Skeletal muscle satellite cell (primary cell): ENCODE results near the gene CPN2.

Experiments used
- H3K27me3 ChIP-seq: 2 replicates; pipeline ENCODE4 v1.7.0; 2013; ENCODE audit warnings: low read length; ENCODE audit not compliant: control insufficient read depth, insufficient read depth
- H3K36me3 ChIP-seq: 2 replicates; pipeline ENCODE4 v1.7.0; 2013; ENCODE audit warnings: mild to moderate bottlenecking, control low read depth, low read length; ENCODE audit not compliant: insufficient read depth
- H3K4me1 ChIP-seq: 2 replicates; pipeline ENCODE4 v1.7.0; 2013; ENCODE audit warnings: low read length; ENCODE audit not compliant: control insufficient read depth, insufficient read depth
- H3K4me2 ChIP-seq: 2 replicates; pipeline ENCODE4 v1.7.0; 2013; ENCODE audit warnings: mild to moderate bottlenecking, low read length
- H3K4me3 ChIP-seq: 2 replicates; pipeline ENCODE4 v1.7.0; 2013; ENCODE audit warnings: low read length
- H3K9ac ChIP-seq: 2 replicates; pipeline ENCODE4 v1.7.0; 2013; ENCODE audit warnings: mild to moderate bottlenecking, low read depth, low read length, moderate library complexity
- H3K9me3 ChIP-seq: replicated peaks from 2 replicates; pipeline ENCODE4 v1.7.0; 2013; ENCODE audit warnings: mild to moderate bottlenecking, control low read depth, low read length

The CPN2 gene

DNA sequence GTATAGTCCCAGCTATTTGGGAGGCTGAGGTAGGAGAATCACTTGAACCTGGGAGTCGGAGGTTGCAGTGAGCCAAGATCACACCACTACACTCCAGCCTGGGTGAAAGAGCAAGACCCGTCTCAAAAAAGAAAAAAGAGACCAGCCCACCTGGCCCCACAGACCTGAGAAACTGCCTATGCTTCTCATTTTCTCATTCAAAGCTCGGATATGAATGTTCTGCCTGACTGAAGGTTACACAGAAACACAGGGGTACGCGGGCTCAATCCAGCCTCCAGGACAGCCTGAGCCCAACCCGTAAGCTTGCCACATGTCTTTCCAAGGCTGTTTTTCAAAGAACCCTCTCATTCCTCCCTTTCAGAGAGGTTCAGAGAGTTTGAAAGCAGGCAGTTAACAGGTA is 28.1 kb upstream of the CPN2 start:
- Histone ChIP-seq H3K27me3 (peaks cover 79% of the 10 kb centered on the region), H3K9me3 (no peaks in the 10 kb centered on the region), H3K9ac (no peak overlapping the region), H3K4me1 (no peaks in the 10 kb centered on the region), H3K4me2 (no peak overlapping the region), H3K4me3 (no peak overlapping the region), H3K36me3 (no peaks in the 10 kb centered on the region)

DNA sequence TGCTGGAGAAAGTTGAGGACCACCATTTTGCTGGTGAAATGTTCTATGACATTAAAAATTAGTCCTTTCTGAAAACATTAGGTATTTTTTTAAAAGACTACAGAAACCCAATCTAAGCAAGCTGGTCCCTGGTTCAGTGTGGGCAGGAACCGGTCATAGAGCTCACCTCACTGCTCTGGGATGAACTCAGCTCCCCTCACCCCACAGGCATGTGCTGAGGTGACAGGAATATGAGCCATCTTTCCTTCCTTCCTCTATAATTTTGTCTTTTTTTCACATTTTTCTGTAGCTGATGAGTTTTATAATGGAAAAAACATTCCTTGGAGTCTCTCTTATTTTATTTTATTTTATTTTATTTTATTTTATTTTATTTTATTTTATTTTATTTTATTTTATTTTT is 26.6 kb upstream of the CPN2 start:
- Histone ChIP-seq H3K4me2 (no peak overlapping the region), H3K27me3 (peaks cover 78% of the 10 kb centered on the region)

DNA sequence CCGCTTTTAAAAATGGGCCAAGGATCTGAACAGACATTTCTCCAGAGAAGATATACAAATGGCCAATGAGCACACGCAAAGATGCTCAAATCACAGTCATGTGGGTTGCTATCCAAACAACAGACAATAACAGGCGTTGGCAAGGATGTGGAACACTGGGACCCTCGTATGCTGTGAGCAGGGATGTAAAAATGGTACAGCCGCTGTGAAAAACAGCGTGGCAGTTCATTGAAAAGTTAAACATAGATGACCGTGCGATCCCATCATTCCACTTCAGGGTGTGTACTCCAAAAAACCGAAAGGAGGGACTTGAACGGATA is 25.1 kb upstream of the CPN2 start:
- Histone ChIP-seq H3K9me3 (no peaks in the 10 kb centered on the region), H3K4me3 (no peak overlapping the region), H3K4me1 (no peaks in the 10 kb centered on the region), H3K9ac (no peak overlapping the region), H3K27me3 (peaks cover 70% of the 10 kb centered on the region), H3K4me2 (no peak overlapping the region), H3K36me3 (no peaks in the 10 kb centered on the region)

More for the DNA sequence above, 26.6 kb upstream of the CPN2 start:
- Histone ChIP-seq H3K36me3 (no peaks in the 10 kb centered on the region), H3K9me3 (no peaks in the 10 kb centered on the region), H3K4me3 (no peak overlapping the region), H3K4me1 (no peaks in the 10 kb centered on the region), H3K9ac (no peak overlapping the region)

DNA sequence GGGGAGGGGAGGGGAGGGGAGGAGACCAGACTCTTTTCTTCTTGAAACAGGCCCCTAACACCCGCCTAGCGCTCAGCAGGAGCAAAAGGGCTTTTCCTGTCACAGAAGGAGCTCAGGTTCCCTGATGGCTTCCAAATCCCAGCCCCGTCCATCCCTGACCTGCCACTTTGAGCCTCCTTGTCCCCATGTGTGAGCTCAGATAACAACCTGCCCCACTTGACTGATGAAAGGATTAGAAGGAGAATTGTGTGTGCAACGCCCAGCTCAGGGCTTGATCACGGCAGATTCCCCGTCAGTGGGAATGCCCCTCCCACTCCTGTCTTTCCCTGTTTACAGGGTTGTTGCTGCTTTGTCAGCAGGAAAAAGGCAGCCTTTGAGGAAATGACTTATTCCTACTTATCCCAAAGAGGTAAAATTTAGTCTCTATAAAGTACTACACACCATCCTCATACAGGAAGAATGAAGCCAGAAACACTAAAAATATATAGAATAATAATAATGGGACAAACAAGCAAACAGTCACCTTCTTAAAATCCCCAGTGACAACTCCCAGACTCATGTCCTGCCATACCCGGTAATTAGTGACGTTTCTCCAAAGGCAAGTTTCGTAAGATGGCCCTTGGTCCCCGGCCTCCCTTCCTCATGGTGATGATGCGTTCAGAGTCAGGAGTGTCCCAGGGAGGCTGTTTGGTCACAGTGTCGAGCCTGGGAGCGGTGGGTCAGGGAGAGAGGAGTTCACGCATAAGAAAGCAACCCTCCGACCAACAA is 24.5 kb upstream of the CPN2 start:
- Histone ChIP-seq H3K9ac (no peak overlapping the region), H3K4me2 (no peak overlapping the region), H3K4me1 (no peaks in the 10 kb centered on the region), H3K9me3 (no peaks in the 10 kb centered on the region), H3K36me3 (no peaks in the 10 kb centered on the region), H3K4me3 (no peak overlapping the region), H3K27me3 (peaks cover 68% of the 10 kb centered on the region)

DNA sequence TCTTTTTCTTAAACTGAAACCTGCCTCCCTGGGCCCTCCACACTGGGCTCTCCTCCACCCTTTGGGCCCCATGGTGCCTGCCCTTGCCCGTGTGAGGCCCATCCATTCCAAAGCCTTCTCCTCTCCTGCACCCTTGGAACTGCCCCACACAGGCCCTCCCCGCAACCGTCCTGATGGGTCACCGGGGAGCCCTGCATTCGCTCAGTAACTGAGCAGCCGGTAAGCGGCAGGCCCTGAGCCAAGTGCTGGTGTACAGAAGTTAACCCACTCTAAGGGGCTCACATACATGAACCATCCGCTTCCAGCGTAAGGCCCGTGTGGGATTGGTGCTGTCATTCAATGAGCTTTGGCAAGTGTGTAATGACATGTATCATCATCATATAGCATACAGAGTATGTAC is 23.8 kb upstream of the CPN2 start:
- Histone ChIP-seq H3K4me2 (no peak overlapping the region), H3K9ac (no peak overlapping the region), H3K36me3 (no peaks in the 10 kb centered on the region), H3K4me3 (no peak overlapping the region), H3K9me3 (no peaks in the 10 kb centered on the region), H3K4me1 (no peaks in the 10 kb centered on the region), H3K27me3 (peaks cover 68% of the 10 kb centered on the region)

DNA sequence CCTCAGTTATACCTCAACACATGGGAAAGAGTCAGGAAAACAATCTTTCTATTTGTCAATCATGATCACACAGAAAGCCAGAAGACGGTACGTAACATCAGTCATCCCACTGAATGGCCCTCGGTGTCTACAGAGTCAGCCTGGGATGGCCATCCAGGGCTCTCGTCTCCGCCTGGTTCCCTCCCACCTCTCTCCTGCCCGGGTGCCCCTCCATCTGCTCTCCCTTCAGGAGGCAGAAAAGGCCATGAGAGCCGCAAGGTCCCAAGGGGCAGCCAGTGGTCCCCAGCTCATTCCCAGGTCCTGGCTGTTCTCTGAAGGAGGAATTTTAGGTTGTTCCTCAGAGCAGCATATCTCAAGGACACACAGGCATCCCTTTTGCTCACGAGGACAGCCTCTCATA is 22.8 kb upstream of the CPN2 start:
- H3K4me2 ChIP-seq, result no peak overlapping the region
- H3K9ac ChIP-seq, result no peak overlapping the region
- no peaks in the 10 kb centered on the region for H3K9me3 ChIP-seq
- H3K27me3 ChIP-seq, result peaks cover 68% of the 10 kb centered on the region
- no peaks in the 10 kb centered on the region for H3K36me3 ChIP-seq
- no peak overlapping the region for H3K4me3 ChIP-seq
- no peaks in the 10 kb centered on the region for H3K4me1 ChIP-seq

DNA sequence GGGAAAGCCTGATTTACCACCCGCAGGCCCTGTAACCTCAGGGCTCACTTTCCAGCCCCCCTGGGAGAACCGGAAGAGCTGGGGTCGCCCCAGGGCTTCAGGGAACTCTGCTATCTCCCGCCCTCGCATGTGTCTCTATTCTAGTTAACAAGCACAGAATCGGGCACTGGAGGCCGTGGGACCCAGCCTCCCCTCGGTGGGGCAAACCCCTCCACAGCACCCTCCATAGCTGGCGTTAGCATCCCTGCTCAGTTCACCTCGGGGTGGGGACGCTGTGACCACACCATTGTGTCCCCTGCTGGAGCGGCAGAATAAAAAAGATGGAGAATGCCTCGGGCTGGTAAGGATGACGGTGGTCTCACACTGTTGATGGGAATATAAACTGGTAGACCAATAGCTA is 21.9 kb upstream of the CPN2 start:
- H3K4me1 ChIP-seq, result peaks cover 4% of the 10 kb centered on the region
- peaks cover 71% of the 10 kb centered on the region for H3K27me3 ChIP-seq
- no peak overlapping the region for H3K4me3 ChIP-seq
- H3K4me2 ChIP-seq, result no peak overlapping the region
- H3K36me3 ChIP-seq, result no peaks in the 10 kb centered on the region
- no peak overlapping the region for H3K9ac ChIP-seq
- no peaks in the 10 kb centered on the region for H3K9me3 ChIP-seq

DNA sequence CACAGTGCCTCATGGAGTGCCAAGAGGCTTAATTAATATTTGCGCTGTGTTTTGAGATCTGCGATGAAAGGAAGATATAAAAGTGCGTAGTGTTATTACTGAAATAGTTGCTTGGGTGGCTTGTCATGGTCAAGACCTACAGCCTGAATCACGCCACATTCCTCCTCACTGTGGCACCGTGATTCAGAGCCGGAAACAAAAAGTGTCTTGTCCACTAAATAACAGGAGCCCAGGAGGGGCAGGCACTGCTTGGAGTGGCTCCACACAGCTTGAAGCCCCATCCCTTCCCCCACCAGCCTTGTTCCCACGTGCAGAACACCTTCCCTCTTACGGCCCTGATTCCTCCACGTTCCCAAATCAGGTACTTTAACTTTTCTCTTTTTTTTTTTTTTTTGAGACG is 19.6 kb upstream of the CPN2 start:
- H3K4me2 ChIP-seq, result no peak overlapping the region
- peaks cover 6% of the 10 kb centered on the region for H3K4me1 ChIP-seq
- no peaks in the 10 kb centered on the region for H3K9me3 ChIP-seq
- no peak overlapping the region for H3K4me3 ChIP-seq
- H3K9ac ChIP-seq, result no peak overlapping the region
- H3K36me3 ChIP-seq, result no peaks in the 10 kb centered on the region
- H3K27me3 ChIP-seq, result peaks cover 69% of the 10 kb centered on the region

DNA sequence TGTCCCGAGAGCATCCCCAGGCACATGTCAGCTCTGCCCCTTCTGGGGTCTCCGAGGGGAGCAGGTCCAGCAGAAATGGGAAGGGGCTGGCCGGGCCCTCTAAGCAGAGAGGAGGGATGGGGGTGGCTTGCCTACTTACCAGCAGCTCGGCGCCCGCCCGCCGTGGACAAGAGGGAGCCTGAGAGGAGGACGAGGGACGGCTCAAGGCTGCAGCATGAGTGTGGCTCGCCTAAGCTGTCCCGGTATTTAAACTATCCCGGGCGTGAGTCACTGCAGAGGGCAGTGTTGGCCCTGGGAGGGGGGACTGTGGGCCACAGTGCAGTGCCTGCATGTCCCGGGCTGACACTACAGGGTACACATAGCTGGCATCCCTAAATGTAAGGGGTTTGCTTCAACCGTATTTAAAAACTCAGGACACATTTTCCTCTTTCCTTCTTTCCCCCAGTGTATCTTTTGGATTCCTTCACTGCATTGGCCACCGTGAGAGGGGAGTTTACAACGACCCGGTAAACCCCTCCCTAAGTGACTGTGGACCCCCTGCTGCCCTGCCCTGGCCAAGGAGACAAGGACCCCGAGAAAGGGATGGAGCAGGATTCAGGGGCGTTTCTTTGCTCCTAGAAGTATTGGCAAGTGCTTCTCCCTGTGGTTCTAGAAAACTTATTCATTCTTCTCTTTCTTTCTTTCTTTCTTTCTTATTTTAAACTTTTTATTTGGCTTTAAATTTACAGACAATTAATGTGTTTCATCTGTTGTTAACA is 18.6 kb upstream of the CPN2 start, which contains the start of gene LRRC15:
Gene LRRC15 (minus strand): TSS at position 222 of the 758 bp plus-strand sequence. CDS start 8,700 bp downstream, outside the sequence.
- no peak within 1 kb of the TSS for H3K4me2 ChIP-seq
- no peak within 1 kb of the TSS for H3K9ac ChIP-seq
- no peaks in the 10 kb centered on the region for H3K9me3 ChIP-seq
- no peaks in the 10 kb centered on the region for H3K36me3 ChIP-seq
- H3K4me1 ChIP-seq, result peaks cover 11% of the 10 kb centered on the region
- no peak within 1 kb of the TSS for H3K4me3 ChIP-seq
- H3K27me3 ChIP-seq, result peaks cover 61% of the 10 kb centered on the region

DNA sequence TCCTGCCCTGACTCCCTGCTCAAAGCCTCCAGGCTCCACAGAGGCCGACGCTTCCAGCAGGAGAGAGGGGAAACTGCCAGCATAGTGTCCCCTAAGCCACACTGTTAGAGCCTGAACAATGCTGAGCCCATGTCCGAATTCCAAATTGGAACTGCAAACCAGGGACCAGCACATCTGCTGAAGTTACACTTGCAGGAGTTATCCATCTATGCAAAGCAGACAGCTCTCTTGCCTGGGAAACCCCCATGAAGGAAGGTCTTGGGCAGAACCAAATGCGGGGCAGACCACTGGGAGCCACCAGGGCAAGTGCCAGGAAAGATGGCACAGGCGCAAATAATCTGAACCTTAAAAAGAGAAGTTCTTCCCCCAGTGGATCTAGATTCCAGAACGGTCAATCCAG is 17.8 kb upstream of the CPN2 start:
- H3K4me2 ChIP-seq, result no peak overlapping the region
- H3K4me1 ChIP-seq, result peaks cover 16% of the 10 kb centered on the region
- H3K9ac ChIP-seq, result no peak overlapping the region
- H3K4me3 ChIP-seq, result no peak overlapping the region
- no peaks in the 10 kb centered on the region for H3K36me3 ChIP-seq
- peaks cover 61% of the 10 kb centered on the region for H3K27me3 ChIP-seq
- no peaks in the 10 kb centered on the region for H3K9me3 ChIP-seq

DNA sequence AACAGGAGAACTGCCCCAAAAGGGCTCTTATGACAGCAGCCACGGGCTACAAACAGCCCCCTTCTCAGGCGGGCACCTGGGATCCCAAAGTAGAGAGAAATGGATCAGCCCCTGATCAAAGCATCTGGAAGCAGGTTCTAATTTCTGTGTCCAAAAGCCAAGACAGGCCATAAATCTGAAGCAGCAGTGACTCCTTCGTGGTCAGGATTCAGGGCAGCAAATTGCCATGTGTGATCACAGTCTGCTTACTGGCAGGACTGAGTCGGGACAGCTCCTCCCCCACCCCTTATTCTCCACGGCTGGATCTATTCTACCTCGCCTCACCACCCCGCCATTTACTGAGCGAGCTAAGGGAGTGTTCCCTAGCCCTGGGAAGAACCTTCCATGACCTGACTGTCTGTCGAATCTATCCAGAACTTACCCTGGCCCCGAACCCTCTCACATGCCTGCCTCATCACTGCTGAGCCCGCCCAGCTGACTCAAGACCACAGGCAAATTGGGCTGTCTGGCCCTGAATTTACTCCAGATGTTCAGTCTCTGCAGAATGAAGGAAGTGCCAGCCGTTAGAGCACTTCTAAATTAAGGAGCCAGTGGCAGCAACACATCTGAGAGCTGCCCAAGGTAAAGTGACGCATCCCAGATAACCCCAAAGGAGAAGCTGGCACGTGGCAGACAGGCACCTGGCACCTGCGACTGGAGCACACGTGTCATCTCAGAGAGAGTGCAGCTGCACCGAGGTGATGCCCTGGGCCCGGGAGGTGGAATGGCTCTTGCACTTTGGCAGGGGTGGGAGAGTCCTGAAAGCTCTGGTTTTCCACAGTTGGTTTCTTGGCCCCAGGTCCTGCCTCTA is 17.1 kb upstream of the CPN2 start:
- no peak overlapping the region for H3K9ac ChIP-seq
- peaks cover 16% of the 10 kb centered on the region for H3K4me1 ChIP-seq
- peaks cover 61% of the 10 kb centered on the region for H3K27me3 ChIP-seq
- H3K9me3 ChIP-seq, result no peaks in the 10 kb centered on the region
- H3K36me3 ChIP-seq, result no peaks in the 10 kb centered on the region
- no peak overlapping the region for H3K4me3 ChIP-seq
- no peak overlapping the region for H3K4me2 ChIP-seq
